ENCODE results near the gene SYT13.

SYT13 gene

DNA sequence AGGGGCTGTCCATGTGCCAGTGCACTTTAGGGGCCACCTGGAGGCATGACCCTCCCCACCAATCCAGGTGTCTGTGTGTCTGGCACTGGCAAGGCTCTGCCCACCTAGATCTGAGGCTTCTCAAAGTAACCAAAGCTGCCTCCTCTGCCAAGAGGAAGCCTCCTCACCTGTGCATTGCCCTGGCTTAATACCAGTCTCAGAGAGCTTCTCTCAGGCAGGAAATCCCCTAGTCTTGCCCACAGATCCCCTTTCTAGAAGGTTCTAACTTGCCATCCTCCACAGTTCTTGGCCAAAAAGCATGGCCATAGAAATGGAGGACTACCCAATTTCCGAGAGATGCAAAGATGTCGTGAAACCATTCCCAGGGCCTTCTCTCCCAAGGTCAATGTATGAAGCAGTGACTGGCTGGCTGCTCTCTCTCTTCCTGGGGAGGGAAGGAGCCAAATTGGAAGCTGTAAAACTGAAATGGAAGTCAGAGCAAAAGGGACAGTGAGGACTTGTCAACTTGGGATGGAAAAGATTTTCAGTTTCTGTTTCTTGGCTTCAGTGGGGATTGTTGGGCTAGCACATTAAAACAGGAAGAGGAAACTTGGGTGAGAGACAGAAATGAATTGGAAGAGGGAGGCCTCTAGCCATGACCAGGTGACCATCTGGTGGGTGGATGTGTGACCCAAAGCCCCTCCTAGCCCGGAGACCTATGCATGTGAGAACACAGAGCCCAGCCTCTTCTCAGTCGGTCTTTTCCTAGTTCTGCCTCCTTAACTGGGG lies 70.9 kb downstream of the SYT13 start:
- no peak for DNase-seq (ENCODE audit: low spot score)
- TF ChIP-seq, protein P1, sequence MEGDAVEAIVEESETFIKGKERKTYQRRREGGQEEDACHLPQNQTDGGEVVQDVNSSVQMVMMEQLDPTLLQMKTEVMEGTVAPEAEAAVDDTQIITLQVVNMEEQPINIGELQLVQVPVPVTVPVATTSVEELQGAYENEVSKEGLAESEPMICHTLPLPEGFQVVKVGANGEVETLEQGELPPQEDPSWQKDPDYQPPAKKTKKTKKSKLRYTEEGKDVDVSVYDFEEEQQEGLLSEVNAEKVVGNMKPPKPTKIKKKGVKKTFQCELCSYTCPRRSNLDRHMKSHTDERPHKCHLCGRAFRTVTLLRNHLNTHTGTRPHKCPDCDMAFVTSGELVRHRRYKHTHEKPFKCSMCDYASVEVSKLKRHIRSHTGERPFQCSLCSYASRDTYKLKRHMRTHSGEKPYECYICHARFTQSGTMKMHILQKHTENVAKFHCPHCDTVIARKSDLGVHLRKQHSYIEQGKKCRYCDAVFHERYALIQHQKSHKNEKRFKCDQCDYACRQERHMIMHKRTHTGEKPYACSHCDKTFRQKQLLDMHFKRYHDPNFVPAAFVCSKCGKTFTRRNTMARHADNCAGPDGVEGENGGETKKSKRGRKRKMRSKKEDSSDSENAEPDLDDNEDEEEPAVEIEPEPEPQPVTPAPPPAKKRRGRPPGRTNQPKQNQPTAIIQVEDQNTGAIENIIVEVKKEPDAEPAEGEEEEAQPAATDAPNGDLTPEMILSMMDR (IDR thresholded peaks at IDR 0.05; ENCODE audit: extremely low read depth, insufficient read depth, missing control alignments): no peak
- in situ Hi-C loops (cut with MboI; ENCODE audit: low pct_unique_long_range_greater_than_20kb, low sequenced_read_pairs, unreplicated experiment): no loop called here

DNA sequence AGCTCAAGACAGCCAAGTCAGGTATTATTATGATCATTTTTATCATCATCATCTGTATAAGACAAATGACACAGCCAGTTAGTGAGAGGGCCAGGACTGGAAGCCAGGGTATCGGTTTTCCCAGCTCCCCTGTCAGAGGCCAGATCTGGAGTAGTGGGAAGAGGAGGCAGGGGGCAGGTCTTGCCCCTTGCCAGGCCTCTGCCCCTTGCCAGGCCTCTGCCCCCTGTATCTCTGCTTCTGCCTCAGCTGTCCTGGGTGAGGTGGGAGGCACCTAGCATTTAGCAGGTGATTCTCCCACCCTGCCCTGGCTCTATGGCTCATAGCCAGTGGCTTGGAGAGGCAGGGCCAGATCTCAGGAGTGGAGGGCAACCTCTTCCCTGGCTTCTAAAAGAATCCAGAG lies 72.4 kb downstream of the SYT13 start:
- no peak for DNase-seq (ENCODE audit: low spot score)
- TF ChIP-seq, protein P1 (IDR thresholded peaks at IDR 0.05; ENCODE audit: extremely low read depth, insufficient read depth, missing control alignments): no peak
- in situ Hi-C loops (cut with MboI; ENCODE audit: low pct_unique_long_range_greater_than_20kb, low sequenced_read_pairs, unreplicated experiment): no loop called here

DNA sequence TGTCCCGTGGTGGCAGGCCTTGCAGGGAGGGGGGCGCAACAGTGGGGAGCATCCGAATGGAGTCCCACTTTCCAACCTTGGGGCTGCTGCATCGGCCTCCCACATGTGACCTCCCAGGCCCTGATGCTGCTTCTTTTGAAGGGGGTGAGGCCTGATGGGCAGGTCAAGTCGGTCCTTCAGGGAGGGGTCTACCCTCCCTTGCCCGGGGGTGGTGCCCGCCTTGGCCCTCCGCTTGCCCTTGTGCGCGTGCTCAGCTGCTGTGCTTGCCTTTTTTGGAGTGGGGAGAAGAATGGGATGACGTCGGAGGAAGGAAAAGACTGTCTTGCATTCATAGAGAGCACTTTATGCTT lies 72.8 kb downstream of the SYT13 start:
- TF ChIP-seq, protein P1 (IDR thresholded peaks at IDR 0.05; ENCODE audit: extremely low read depth, insufficient read depth, missing control alignments): no peak
- DNase-seq (ENCODE audit: low spot score): no peak
- in situ Hi-C loops (cut with MboI; ENCODE audit: low pct_unique_long_range_greater_than_20kb, low sequenced_read_pairs, unreplicated experiment): no loop called here

DNA sequence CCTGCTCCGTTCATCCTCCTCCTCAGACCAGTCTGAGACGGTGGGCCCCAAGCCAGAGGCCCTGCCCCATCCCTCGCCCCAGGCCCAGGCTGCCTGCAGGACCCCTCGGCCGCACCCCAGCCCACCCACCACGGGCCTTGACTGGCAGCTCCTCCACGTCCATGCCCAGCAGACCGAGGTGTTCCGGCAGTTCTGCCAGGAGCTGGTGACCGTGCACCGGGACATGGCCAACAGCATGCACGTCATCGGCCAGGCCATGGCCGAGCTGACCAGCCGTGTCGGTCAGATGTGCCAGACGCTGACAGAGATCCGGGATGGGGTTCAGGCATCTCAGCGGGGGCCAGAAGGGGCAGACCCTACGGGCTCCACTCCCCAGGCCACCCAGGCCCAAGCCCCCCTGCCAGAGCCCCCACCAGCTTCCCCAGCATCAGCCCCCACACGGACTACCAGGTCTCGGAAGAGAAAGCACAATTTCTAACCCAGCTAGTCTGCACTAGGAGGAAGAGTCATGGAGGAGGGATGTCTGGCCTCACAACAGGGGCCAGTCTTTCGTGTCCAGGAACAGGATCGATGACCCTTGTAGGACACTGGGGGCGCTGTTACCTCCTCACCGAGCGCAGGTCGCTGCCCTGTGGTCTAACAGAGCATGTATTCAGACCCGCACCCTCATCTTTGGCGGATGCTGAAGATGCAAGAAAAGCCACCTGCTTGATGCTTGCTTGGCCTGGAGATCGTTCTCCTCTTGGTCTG lies 73.4 kb downstream of the SYT13 start:
- TF ChIP-seq, protein P1 (IDR thresholded peaks at IDR 0.05; ENCODE audit: extremely low read depth, insufficient read depth, missing control alignments): no peak
- in situ Hi-C loops (cut with MboI; ENCODE audit: low pct_unique_long_range_greater_than_20kb, low sequenced_read_pairs, unreplicated experiment): no loop called here
- no peak for DNase-seq (ENCODE audit: low spot score)

DNA sequence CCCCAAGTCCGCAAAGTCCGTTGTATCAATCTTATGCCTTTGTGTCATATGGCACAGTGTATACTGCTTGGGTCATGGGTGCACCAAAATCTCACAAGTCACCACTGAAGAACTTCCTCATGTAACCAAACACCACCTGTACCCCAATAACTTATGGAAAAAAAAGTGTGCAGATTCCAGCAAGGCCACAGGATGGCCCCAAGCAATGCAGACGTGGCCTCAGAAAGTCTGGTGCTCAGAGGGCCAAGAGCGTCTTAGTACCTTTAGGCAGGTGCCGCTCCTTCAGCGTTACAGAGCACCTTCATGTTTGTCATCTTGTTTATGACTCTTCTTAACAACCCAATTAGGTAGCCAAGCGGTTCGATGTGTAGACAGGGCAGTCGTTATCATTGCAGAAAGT lies 74.4 kb downstream of the SYT13 start:
- no peak for DNase-seq (ENCODE audit: low spot score)
- in situ Hi-C loops (cut with MboI; ENCODE audit: low pct_unique_long_range_greater_than_20kb, low sequenced_read_pairs, unreplicated experiment): no loop called here
- TF ChIP-seq, protein P1 (IDR thresholded peaks at IDR 0.05; ENCODE audit: extremely low read depth, insufficient read depth, missing control alignments): no peak

DNA sequence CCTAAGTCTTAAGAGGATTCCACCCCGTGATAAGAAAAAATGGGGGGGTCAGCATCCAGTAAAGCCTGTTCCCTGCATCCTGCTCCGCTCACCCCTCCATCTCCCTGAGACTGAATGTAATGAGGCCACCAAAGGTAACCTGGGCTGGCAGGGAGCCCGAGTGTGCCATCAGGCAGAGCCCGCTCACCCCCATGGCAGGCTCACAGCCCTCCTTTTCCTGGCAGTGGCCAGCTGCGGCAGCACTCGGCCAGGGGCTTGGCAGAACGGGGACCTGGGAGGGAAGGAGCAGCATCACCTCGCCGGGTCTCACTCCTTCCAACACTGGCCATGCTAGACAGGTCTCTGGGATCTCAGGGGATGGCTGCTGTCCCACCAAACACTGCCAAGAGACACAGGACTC lies 75.3 kb downstream of the SYT13 start:
- TF ChIP-seq, protein P1 (IDR thresholded peaks at IDR 0.05; ENCODE audit: extremely low read depth, insufficient read depth, missing control alignments): no peak
- no peak for DNase-seq (ENCODE audit: low spot score)
- in situ Hi-C loops (cut with MboI; ENCODE audit: low pct_unique_long_range_greater_than_20kb, low sequenced_read_pairs, unreplicated experiment): no loop called here
